NB4 (cell line): Measurements from ENCODE around the gene LRRC28.

Experiments
- MYC ChIP-seq: IDR thresholded peaks from 2 replicates; pipeline ENCODE4 v1.6.1; 2011; ENCODE audit warnings: low read depth, low read length
- POLR2A ChIP-seq: IDR thresholded peaks from 2 replicates; pipeline ENCODE4 v1.6.1; 2011; ENCODE audit warnings: mild to moderate bottlenecking; ENCODE audit not compliant: insufficient read length; ENCODE audit errors: extremely low read depth
- TF ChIP-seq, protein P1 (sequence below): IDR thresholded peaks from one replicate; pipeline ENCODE4 v1.5.1; 2012; ENCODE audit warnings: low read depth, low read length
- TF ChIP-seq, protein P2 (sequence below): IDR thresholded peaks from 2 replicates; pipeline ENCODE4 v1.6.1; 2011; ENCODE audit warnings: low read depth, low read length

DNA sequence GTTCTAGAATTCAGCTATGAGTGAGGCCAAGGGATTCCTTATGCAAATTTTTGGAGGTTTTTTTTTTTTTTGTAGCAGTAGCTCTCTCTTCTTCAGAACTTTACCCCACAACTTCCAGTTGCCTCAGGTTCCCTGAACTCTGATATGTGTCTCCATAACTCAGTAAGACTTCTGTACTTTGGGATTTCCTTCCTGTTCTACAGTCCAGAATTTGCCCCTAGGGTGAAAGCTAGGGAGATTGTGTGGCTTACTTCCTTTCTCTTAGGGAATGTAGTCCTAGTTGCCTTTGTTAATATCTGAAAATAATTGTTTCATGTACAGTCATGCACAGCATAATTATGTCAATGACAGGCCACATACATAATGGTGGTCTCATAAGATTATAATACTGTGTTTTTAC lies 30.8 kb downstream of the LRRC28 start:
- TF ChIP-seq, protein P1, sequence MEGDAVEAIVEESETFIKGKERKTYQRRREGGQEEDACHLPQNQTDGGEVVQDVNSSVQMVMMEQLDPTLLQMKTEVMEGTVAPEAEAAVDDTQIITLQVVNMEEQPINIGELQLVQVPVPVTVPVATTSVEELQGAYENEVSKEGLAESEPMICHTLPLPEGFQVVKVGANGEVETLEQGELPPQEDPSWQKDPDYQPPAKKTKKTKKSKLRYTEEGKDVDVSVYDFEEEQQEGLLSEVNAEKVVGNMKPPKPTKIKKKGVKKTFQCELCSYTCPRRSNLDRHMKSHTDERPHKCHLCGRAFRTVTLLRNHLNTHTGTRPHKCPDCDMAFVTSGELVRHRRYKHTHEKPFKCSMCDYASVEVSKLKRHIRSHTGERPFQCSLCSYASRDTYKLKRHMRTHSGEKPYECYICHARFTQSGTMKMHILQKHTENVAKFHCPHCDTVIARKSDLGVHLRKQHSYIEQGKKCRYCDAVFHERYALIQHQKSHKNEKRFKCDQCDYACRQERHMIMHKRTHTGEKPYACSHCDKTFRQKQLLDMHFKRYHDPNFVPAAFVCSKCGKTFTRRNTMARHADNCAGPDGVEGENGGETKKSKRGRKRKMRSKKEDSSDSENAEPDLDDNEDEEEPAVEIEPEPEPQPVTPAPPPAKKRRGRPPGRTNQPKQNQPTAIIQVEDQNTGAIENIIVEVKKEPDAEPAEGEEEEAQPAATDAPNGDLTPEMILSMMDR = no peak
- TF ChIP-seq POLR2A = no peak
- TF ChIP-seq, protein P2, sequence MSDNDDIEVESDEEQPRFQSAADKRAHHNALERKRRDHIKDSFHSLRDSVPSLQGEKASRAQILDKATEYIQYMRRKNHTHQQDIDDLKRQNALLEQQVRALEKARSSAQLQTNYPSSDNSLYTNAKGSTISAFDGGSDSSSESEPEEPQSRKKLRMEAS = no peak
- TF ChIP-seq MYC = no peak
